ENCODE measurements around the gene PARS2. TPM values are rescaled to one million over a fixed set of nuclear protein-coding genes. Genes with fewer than 3 reads are reported as not detected.

The PARS2 gene
- total and polyA plus RNA-seq, 5 donors, result 2.0 to 3.7 (median 2.9) TPM

GRCh38 chr1:54723985-54724384, 40.3 kb downstream of the PARS2 start:
- H3K27me3 ChIP-seq (ENCODE audit: control insufficient read depth, insufficient read depth), result no peaks in the 10 kb centered on the region
- H3K4me1 ChIP-seq (ENCODE audit: control insufficient read depth, insufficient read depth, low read length), result no peaks in the 10 kb centered on the region
- no peak overlapping the region for H3K27ac ChIP-seq (ENCODE audit: low read length)
- intact Hi-C loops (cut with DNase I), result no loop called here
- ATAC-seq (no peak), DNase-seq (no peak)
- no peak overlapping the region for H3K4me3 ChIP-seq (ENCODE audit: low read length)
- no peaks in the 10 kb centered on the region for H3K9me3 ChIP-seq (ENCODE audit: control insufficient read depth, low read length)

- intact Hi-C loops (cut with DNase I), result no loop called here
- no peaks in the 10 kb centered on the region for H3K4me1 ChIP-seq (ENCODE audit: control insufficient read depth, insufficient read depth, low read length)
- H3K4me3 ChIP-seq (ENCODE audit: low read length), result no peak overlapping the region
- ATAC-seq (no peak), DNase-seq (no peak)
- no peak overlapping the region for H3K27ac ChIP-seq (ENCODE audit: low read length)
- no peaks in the 10 kb centered on the region for H3K9me3 ChIP-seq (ENCODE audit: control insufficient read depth, low read length)
- H3K27me3 ChIP-seq (ENCODE audit: control insufficient read depth, insufficient read depth), result no peaks in the 10 kb centered on the region
These were observed 42.6 kb downstream of the PARS2 start for GRCh38 chr1:54721719-54722118.

- Histone ChIP-seq H3K4me3 (ENCODE audit: low read length) (peak overlapping the region; percentile 90), H3K9me3 (ENCODE audit: control insufficient read depth, low read length) (no peaks in the 10 kb centered on the region), H3K27ac (ENCODE audit: low read length) (no peak overlapping the region), H3K4me1 (ENCODE audit: control insufficient read depth, insufficient read depth, low read length) (no peaks in the 10 kb centered on the region), H3K27me3 (ENCODE audit: control insufficient read depth, insufficient read depth) (no peaks in the 10 kb centered on the region)
- DNase-seq (no peak), ATAC-seq (no peak)
- WGBS, result 44% methylated on average over 8 of the region's 8 CpGs
- intact Hi-C loops (cut with DNase I), result no loop called here
These were observed 47.9 kb downstream of the PARS2 start for GRCh38 chr1:54716299-54717047.

- H3K27ac ChIP-seq (ENCODE audit: low read length), result peak within 1 kb of the TSS; percentile 56
- peak within 1 kb of the TSS; percentile 90 for H3K4me3 ChIP-seq (ENCODE audit: low read length)
- no peaks in the 10 kb centered on the region for H3K9me3 ChIP-seq (ENCODE audit: control insufficient read depth, low read length)
- no peaks in the 10 kb centered on the region for H3K27me3 ChIP-seq (ENCODE audit: control insufficient read depth, insufficient read depth)
- H3K4me1 ChIP-seq (ENCODE audit: control insufficient read depth, insufficient read depth, low read length), result no peaks in the 10 kb centered on the region
- ATAC-seq, result peak; percentile 99
- intact Hi-C loops (cut with DNase I), result no loop called here
- DNase-seq, result peak; percentile 84 to 93 (median 93)
- under 1% methylated on average over 51 of the region's 51 CpGs for WGBS
These were observed 48.6 kb downstream of the PARS2 start, which contains the start of gene TTC4 for GRCh38 chr1:54715493-54716298. Gene TTC4 (plus strand): TSS chr1:54715861. CDS start chr1:54715909, 48 bp downstream.

GRCh38 chr1:54714881-54715492, 49.3 kb downstream of the PARS2 start:
- ATAC-seq (peak in 1 of 2 donors; percentile 23), DNase-seq (no peak)
- Histone ChIP-seq H3K9me3 (ENCODE audit: control insufficient read depth, low read length) (no peaks in the 10 kb centered on the region), H3K4me3 (ENCODE audit: low read length) (peak overlapping the region; percentile 90), H3K4me1 (ENCODE audit: control insufficient read depth, insufficient read depth, low read length) (no peaks in the 10 kb centered on the region), H3K27ac (ENCODE audit: low read length) (peak overlapping the region; percentile 56), H3K27me3 (ENCODE audit: control insufficient read depth, insufficient read depth) (no peaks in the 10 kb centered on the region)
- WGBS, result 84% methylated on average over 7 of the region's 7 CpGs
- intact Hi-C loops (cut with DNase I), result loop anchor here in 1 of 4 donors (5.0 kb wide), 1 partner anchor 42 kb away; no protein-coding TSS in a partner anchor

- no peak overlapping the region for H3K27ac ChIP-seq (ENCODE audit: low read length)
- ATAC-seq, result no peak
- no peak for DNase-seq
- H3K27me3 ChIP-seq (ENCODE audit: control insufficient read depth, insufficient read depth), result no peaks in the 10 kb centered on the region
- no peak overlapping the region for H3K4me3 ChIP-seq (ENCODE audit: low read length)
- intact Hi-C loops (cut with DNase I), result loop anchor here in 1 of 4 donors (5.0 kb wide), 1 partner anchor 46 kb away; no protein-coding TSS in a partner anchor
- H3K9me3 ChIP-seq (ENCODE audit: control insufficient read depth, low read length), result no peaks in the 10 kb centered on the region
- 88% methylated on average over 10 of the region's 10 CpGs for WGBS
- H3K4me1 ChIP-seq (ENCODE audit: control insufficient read depth, insufficient read depth, low read length), result no peaks in the 10 kb centered on the region
These were observed 52.8 kb downstream of the PARS2 start for GRCh38 chr1:54711536-54711935.

- H3K9me3 ChIP-seq (ENCODE audit: control insufficient read depth, low read length), result no peaks in the 10 kb centered on the region
- DNase-seq (no peak), ATAC-seq (no peak)
- no peaks in the 10 kb centered on the region for H3K4me1 ChIP-seq (ENCODE audit: control insufficient read depth, insufficient read depth, low read length)
- H3K4me3 ChIP-seq (ENCODE audit: low read length), result no peak overlapping the region
- intact Hi-C loops (cut with DNase I), result loop anchor here in 1 of 4 donors (5.0 kb wide), 1 partner anchor 46 kb away; no protein-coding TSS in a partner anchor
- no peaks in the 10 kb centered on the region for H3K27me3 ChIP-seq (ENCODE audit: control insufficient read depth, insufficient read depth)
- H3K27ac ChIP-seq (ENCODE audit: low read length), result no peak overlapping the region
- 38% methylated on average over 6 of the region's 6 CpGs for WGBS
These were observed 53.5 kb downstream of the PARS2 start for GRCh38 chr1:54710841-54711240.

- no peaks in the 10 kb centered on the region for H3K4me1 ChIP-seq (ENCODE audit: control insufficient read depth, insufficient read depth, low read length)
- no peak for ATAC-seq
- 74% methylated on average over 3 of the region's 3 CpGs for WGBS
- no peak overlapping the region for H3K4me3 ChIP-seq (ENCODE audit: low read length)
- DNase-seq, result no peak
- H3K27me3 ChIP-seq (ENCODE audit: control insufficient read depth, insufficient read depth), result no peaks in the 10 kb centered on the region
- H3K9me3 ChIP-seq (ENCODE audit: control insufficient read depth, low read length), result no peaks in the 10 kb centered on the region
- H3K27ac ChIP-seq (ENCODE audit: low read length), result no peak overlapping the region
- intact Hi-C loops (cut with DNase I), result loop anchor here in 1 of 4 donors (5.0 kb wide), 1 partner anchor 47 kb away; no protein-coding TSS in a partner anchor
These were observed 53.9 kb downstream of the PARS2 start for GRCh38 chr1:54710434-54710833.

- Histone ChIP-seq H3K4me3 (ENCODE audit: low read length) (no peak overlapping the region), H3K27me3 (ENCODE audit: control insufficient read depth, insufficient read depth) (no peaks in the 10 kb centered on the region), H3K9me3 (ENCODE audit: control insufficient read depth, low read length) (no peaks in the 10 kb centered on the region), H3K27ac (ENCODE audit: low read length) (no peak overlapping the region), H3K4me1 (ENCODE audit: control insufficient read depth, insufficient read depth, low read length) (no peaks in the 10 kb centered on the region)
- WGBS, result 74% methylated on average over 8 of the region's 8 CpGs
- DNase-seq (no peak), ATAC-seq (no peak)
- intact Hi-C loops (cut with DNase I), result loop anchor here in 1 of 4 donors (5.0 kb wide), 1 partner anchor 48 kb away; no protein-coding TSS in a partner anchor
These were observed 54.6 kb downstream of the PARS2 start for GRCh38 chr1:54709547-54710292.

GRCh38 chr1:54708385-54708784, 55.9 kb downstream of the PARS2 start:
- Histone ChIP-seq H3K9me3 (ENCODE audit: control insufficient read depth, low read length) (no peaks in the 10 kb centered on the region), H3K4me3 (ENCODE audit: low read length) (no peak overlapping the region), H3K4me1 (ENCODE audit: control insufficient read depth, insufficient read depth, low read length) (no peaks in the 10 kb centered on the region), H3K27ac (ENCODE audit: low read length) (no peak overlapping the region), H3K27me3 (ENCODE audit: control insufficient read depth, insufficient read depth) (no peaks in the 10 kb centered on the region)
- intact Hi-C loops (cut with DNase I), result no loop called here
- ATAC-seq (no peak), DNase-seq (no peak)
